ENCODE results near the gene HOXB7.

DNA sequence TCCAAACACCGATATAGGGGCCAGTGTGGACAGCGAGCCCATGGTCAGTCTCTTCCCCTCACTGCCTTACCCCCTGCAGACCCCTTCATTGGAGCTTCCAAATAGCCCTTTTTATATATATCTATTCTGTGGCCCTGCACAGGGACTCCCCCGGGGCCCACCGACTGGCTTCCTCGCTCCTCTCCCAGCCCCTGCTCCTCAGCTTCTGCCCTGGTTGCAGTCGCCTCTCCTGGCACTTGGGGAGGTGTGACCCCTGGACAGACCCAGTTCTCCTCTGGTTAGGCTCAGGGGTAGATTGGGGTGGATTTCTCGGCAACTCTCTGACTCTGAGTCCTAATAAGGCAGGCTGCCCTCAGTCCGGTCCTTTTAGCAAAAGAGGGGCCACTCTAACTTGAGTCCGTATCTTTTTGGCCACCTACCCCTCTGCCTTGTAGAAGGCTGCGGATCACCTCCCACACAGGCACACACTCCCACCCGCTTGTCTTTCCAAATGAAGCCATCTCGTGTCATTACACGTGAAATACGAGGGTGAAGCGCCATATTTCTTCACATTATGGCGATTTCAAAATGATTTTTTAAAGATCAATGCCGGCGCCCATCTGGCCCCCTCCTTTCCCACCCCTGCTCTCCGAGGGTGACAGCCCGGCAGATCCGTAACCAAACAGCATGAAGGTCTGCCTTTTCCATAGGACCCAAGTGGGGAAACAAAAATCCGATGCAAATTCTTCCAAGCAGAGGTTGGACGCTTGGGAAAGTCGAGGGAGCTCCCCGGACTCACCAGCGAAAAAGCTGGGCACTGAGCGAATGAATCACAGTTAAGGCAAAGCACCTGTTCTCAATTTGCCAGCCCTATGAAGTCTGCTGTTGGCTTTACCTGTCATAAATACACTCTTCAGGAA lies 17.1 kb upstream of the HOXB7 start:
- TF ChIP-seq, protein P1, sequence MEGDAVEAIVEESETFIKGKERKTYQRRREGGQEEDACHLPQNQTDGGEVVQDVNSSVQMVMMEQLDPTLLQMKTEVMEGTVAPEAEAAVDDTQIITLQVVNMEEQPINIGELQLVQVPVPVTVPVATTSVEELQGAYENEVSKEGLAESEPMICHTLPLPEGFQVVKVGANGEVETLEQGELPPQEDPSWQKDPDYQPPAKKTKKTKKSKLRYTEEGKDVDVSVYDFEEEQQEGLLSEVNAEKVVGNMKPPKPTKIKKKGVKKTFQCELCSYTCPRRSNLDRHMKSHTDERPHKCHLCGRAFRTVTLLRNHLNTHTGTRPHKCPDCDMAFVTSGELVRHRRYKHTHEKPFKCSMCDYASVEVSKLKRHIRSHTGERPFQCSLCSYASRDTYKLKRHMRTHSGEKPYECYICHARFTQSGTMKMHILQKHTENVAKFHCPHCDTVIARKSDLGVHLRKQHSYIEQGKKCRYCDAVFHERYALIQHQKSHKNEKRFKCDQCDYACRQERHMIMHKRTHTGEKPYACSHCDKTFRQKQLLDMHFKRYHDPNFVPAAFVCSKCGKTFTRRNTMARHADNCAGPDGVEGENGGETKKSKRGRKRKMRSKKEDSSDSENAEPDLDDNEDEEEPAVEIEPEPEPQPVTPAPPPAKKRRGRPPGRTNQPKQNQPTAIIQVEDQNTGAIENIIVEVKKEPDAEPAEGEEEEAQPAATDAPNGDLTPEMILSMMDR (conservative IDR thresholded peaks at IDR 0.05), result no peak
- no peak for TF ChIP-seq EZH2 (IDR thresholded peaks at IDR 0.05; ENCODE audit: low read depth)
